K562 (cell line): Measurements from ENCODE around the gene HOXA7. TPM values are rescaled to one million over a fixed set of nuclear protein-coding genes. Genes with fewer than 3 reads are reported as not detected.

Source experiments
- ATAC-seq: fragments of 200-7000 bp; cut with Tn5 transposase; 3 replicates; pipeline ENCODE4 v1.9.1; 2020; ENCODE audit warnings: moderate library complexity
- BruUV-seq: library from RNA; stranded (reverse); fragments of 400-500 nt; replicated peaks from 2 replicates; lab custom pipeline; 2021; lab: Mats Ljungman, UMichigan
- CTCF ChIA-PET: fragments of 300-600 bp; formaldehyde crosslinking; extraction: SDS; loops from one replicate; lab custom pipeline; 2021; ENCODE audit warnings: low intra/inter-chr PET ratio; lab: Yijun Ruan, JAX
- POLR2A ChIA-PET: fragments of 300-600, 350-650 bp; sonication (Branson Sonifier 250); formaldehyde crosslinking; extraction: SDS; loops from one replicate; lab custom pipeline; 2021; ENCODE audit warnings: antibody characterized with exemption, inconsistent platforms; lab: Yijun Ruan, JAX
- DNase-seq, 4 experiments: peaks; one replicate each; pipeline versions ENCODE4 v3.0.0 to v3.0.0-alpha.2; 2011 to 2018; ENCODE audit warnings: low spot score in 3 of 4, mixed read lengths in 3 of 4; ENCODE audit errors: extremely low read depth in 1 of 4
- FAIRE-seq: peaks from 2 replicates; lab custom pipeline; 2011; peaks lifted over from hg19 to GRCh38; lab: Jason Lieb, UNC
- H2AFZ ChIP-seq: 2 replicates; pipeline ENCODE4 v1.6.0; 2011; ENCODE audit warnings: low read depth, low read length, control low read depth, inconsistent platforms
- H3K27ac ChIP-seq: fragments of 200-600 bp; 3 replicates; pipeline ENCODE4 v1.8.0; 2011; ENCODE audit warnings: low read depth, mild to moderate bottlenecking, control low read depth, inconsistent platforms, low read length, moderate library complexity, mixed read lengths; ENCODE audit errors: extremely low read depth
- H3K27me3 ChIP-seq, 2 experiments: fragments of 300-600 bp in 1 of 2; 2 replicates in 1 of 2; 3 replicates in 1 of 2; pipeline versions ENCODE4 v1.6.0 to v1.8.0; 2011; ENCODE audit warnings: inconsistent platforms in 2 of 2, low read length in 2 of 2, mild to moderate bottlenecking in 1 of 2, mixed read lengths in 1 of 2, moderate library complexity in 1 of 2; ENCODE audit not compliant: control insufficient read depth in 2 of 2, insufficient read depth in 2 of 2
- H3K36me3 ChIP-seq: fragments of 300-600 bp; 3 replicates; pipeline ENCODE4 v1.8.0; 2011; ENCODE audit warnings: mild to moderate bottlenecking, low read length, inconsistent platforms; ENCODE audit not compliant: control insufficient read depth, insufficient read depth
- H3K4me1 ChIP-seq, 2 experiments: fragments of 200-600 bp in 1 of 2; replicated peaks in 1 of 2; 2 replicates in 1 of 2; 3 replicates in 1 of 2; pipeline versions ENCODE4 v1.5.1 to v1.8.0; 2011; ENCODE audit warnings: inconsistent platforms in 2 of 2, low read length in 2 of 2, mild to moderate bottlenecking in 1 of 2, mixed read lengths in 1 of 2, moderate library complexity in 1 of 2; ENCODE audit not compliant: control insufficient read depth in 2 of 2, insufficient read depth in 2 of 2
- H3K4me2 ChIP-seq: 2 replicates; pipeline ENCODE4 v1.6.1; 2011; ENCODE audit warnings: low read length, control low read depth, inconsistent platforms, mixed read lengths; ENCODE audit not compliant: insufficient read depth
- H3K4me3 ChIP-seq: fragments of 200-600 bp; sonication (generic), shearing (Covaris generic); 2 replicates; pipeline ENCODE4 v1.5.1; 2016; ENCODE audit warnings: control low read depth, inconsistent platforms
- H3K79me2 ChIP-seq: fragments of 200-600 bp; 3 replicates; pipeline ENCODE4 v1.8.0; 2011; ENCODE audit warnings: low read length, inconsistent platforms; ENCODE audit not compliant: control insufficient read depth, insufficient read depth
- H3K9ac ChIP-seq, 2 experiments: 2 replicates each; pipeline versions ENCODE4 v1.6.0 to v1.6.1; 2011; ENCODE audit warnings: low read depth in 2 of 2, low read length in 2 of 2, control low read depth in 1 of 2, inconsistent platforms in 1 of 2, mild to moderate bottlenecking in 1 of 2, mixed read lengths in 1 of 2; ENCODE audit not compliant: insufficient read depth in 1 of 2
- H3K9me1 ChIP-seq: one replicate; pipeline ENCODE4 v1.6.0; 2011; ENCODE audit warnings: inconsistent platforms, mild to moderate bottlenecking, low read length, moderate library complexity; ENCODE audit not compliant: control insufficient read depth, insufficient read depth
- H3K9me3 ChIP-seq: replicated peaks from 2 replicates; pipeline ENCODE4 v1.5.1; 2011; ENCODE audit warnings: low read depth, low read length, inconsistent platforms; ENCODE audit not compliant: control insufficient read depth, insufficient read depth
- H4K20me1 ChIP-seq: replicated peaks from 2 replicates; pipeline ENCODE4 v1.6.1; 2011; ENCODE audit warnings: low read length, inconsistent platforms, mixed read lengths; ENCODE audit not compliant: control insufficient read depth, insufficient read depth
- ATF6 ChIP-seq: sonication (generic); formaldehyde crosslinking; IDR thresholded peaks from 2 replicates; pipeline ENCODE4 v1.4.0; 2020; ENCODE audit warnings: mild to moderate bottlenecking, missing genetic modification reagents
- CEBPG ChIP-seq, 3 experiments: fragments of 200-800 bp in 1 of 3; sonication (Bioruptor generic) in 1 of 3; sonication (generic) in 1 of 3; formaldehyde crosslinking in 1 of 3; IDR thresholded peaks in 2 of 3; conservative IDR thresholded peaks in 1 of 3; 2 replicates each; pipeline versions ENCODE4 v1.6.1 to v1.8.0; 2016 to 2022; ENCODE audit warnings: missing compliant biosample characterization in 2 of 3, missing genetic modification characterization in 2 of 3, mild to moderate bottlenecking in 1 of 3, missing genetic modification reagents in 1 of 3
- HES1 ChIP-seq: fragments of 450-650 bp; IDR thresholded peaks from 2 replicates; pipeline ENCODE4 v1.6.1; 2016; ENCODE audit warnings: low read depth, mild to moderate bottlenecking, moderate library complexity
- ILF3 ChIP-seq: fragments of 450-650 bp; IDR thresholded peaks from 2 replicates; pipeline ENCODE4 v1.6.1; 2018; ENCODE audit warnings: antibody characterized with exemption, mild to moderate bottlenecking, moderate library complexity, borderline replicate concordance
- KLF1 ChIP-seq: fragments of 450-650 bp; IDR thresholded peaks from 2 replicates; pipeline ENCODE4 v1.6.1; 2016; ENCODE audit warnings: missing genetic modification characterization, missing compliant biosample characterization
- MNT ChIP-seq, 2 experiments: fragments of 450-650 bp; conservative IDR thresholded peaks; 2 replicates each; pipeline ENCODE4 v1.6.1; 2017; ENCODE audit warnings: mild to moderate bottlenecking in 2 of 2, moderate library complexity in 2 of 2
- NR2C1 ChIP-seq, 2 experiments: fragments of 450-650 bp; IDR thresholded peaks; 2 replicates each; pipeline ENCODE4 v1.6.1; 2017; ENCODE audit warnings: mild to moderate bottlenecking in 2 of 2, antibody characterized with exemption in 1 of 2, inconsistent platforms in 1 of 2, missing compliant biosample characterization in 1 of 2, missing genetic modification characterization in 1 of 2
- PHB ChIP-seq: fragments of 250-450 bp; sonication (Bioruptor Pico); IDR thresholded peaks from 2 replicates; pipeline ENCODE4 v1.5.0; 2021
- PHB2 ChIP-seq: fragments of 450-650 bp; IDR thresholded peaks from 2 replicates; pipeline ENCODE4 v1.6.1; 2017; ENCODE audit warnings: low read depth
- RBFOX2 ChIP-seq: fragments of 200-400 bp; formaldehyde crosslinking; IDR thresholded peaks from 2 replicates; pipeline ENCODE4 v1.6.1; 2017; ENCODE audit warnings: low read depth, mild to moderate bottlenecking, low read length, moderate library complexity
- SOX6 ChIP-seq: fragments of 450-650 bp; IDR thresholded peaks from 2 replicates; pipeline ENCODE4 v1.6.1; 2014; ENCODE audit warnings: mild to moderate bottlenecking
- SP1 ChIP-seq: sonication (generic); formaldehyde crosslinking; IDR thresholded peaks from 2 replicates; pipeline ENCODE4 v1.8.1; 2022; ENCODE audit warnings: mild to moderate bottlenecking, missing genetic modification reagents
- SREBF1 ChIP-seq: fragments of 150-350 bp; IDR thresholded peaks from 2 replicates; pipeline ENCODE4 v1.6.1; 2014; ENCODE audit warnings: antibody characterized with exemption, low read depth, low read length, borderline replicate concordance
- TCFL5 ChIP-seq: fragments of 250-450 bp; sonication (Bioruptor Pico); conservative IDR thresholded peaks from 2 replicates; pipeline ENCODE4 v1.6.1; 2021; ENCODE audit warnings: mild to moderate bottlenecking, moderate library complexity, matching md5 sums
- ZNF184 ChIP-seq: sonication (generic); formaldehyde crosslinking; IDR thresholded peaks from 2 replicates; pipeline ENCODE4 v1.5.0; 2020; ENCODE audit warnings: missing genetic modification reagents
- ZNF696 ChIP-seq: fragments of 250-450 bp; sonication (Bioruptor Pico); conservative IDR thresholded peaks from 2 replicates; pipeline ENCODE4 v1.4.0; 2020; ENCODE audit warnings: mild to moderate bottlenecking, moderate library complexity
- ZNF780A ChIP-seq: fragments of 250-450 bp; sonication (Bioruptor Pico); IDR thresholded peaks from 2 replicates; pipeline ENCODE4 v1.5.0; 2021; ENCODE audit warnings: mild to moderate bottlenecking
- WGBS: fragments of 100-300 bp; shearing (Covaris generic); methylation state at CpG from one replicate; pipeline ENCODE4 v1.1.6; 2016; ENCODE audit warnings: low coverage, mixed read lengths; ENCODE audit not compliant: insufficient coverage; ENCODE audit errors: missing lambda C conversion rate; 5-methylcytosine and 5-hydroxymethylcytosine counted together
- in situ Hi-C: fragments of 300-500 bp; cut with MboI; formaldehyde crosslinking; loops from 4 replicates; pipeline ENCODE4 v1.15.0; 2018; ENCODE audit warnings: inconsistent platforms, mixed read lengths
- intact Hi-C: fragments of 100-400 bp; cut with micrococcal nuclease; formaldehyde crosslinking; loops from 2 replicates; pipeline ENCODE4 v1.14.2; 2022
- polyA plus RNA-seq, 8 experiments: library from polyadenylated mRNA; depleted of rRNA in 4 of 8; stranded (reverse) in 5 of 8; unstranded in 3 of 8; fragments of >200 nt; fragmentation: Nextera tagmentation in 2 of 8; fragmentation: Illumina TruSeq in 1 of 8; extraction: Ambion mirVana in 2 of 8; extraction: Trizol in 1 of 8; gene quantifications; 2 replicates each; pipeline versions ENCODE4 v1.2.1 to v1.2.3, GENCODE V29; 2011 to 2014; ENCODE audit warnings: inconsistent platforms in 1 of 8, missing spikeins in 1 of 8
- total RNA-seq, 7 experiments: library from RNA; depleted of rRNA in 6 of 7; stranded (reverse); fragments of >200 nt in 6 of 7; fragmentation: Illumina TruSeq in 2 of 7; extraction: Trizol in 2 of 7; gene quantifications; 2 replicates each; pipeline versions ENCODE4 v1.2.1 to v1.2.3, GENCODE V29; 2011 to 2021; ENCODE audit warnings: low replicate concordance in 1 of 7

Gene HOXA7
- total and polyA plus RNA-seq, 9 of the 15 experiments (the other 6 are each of a cell fraction or from before 2014, with no cell fraction given), result not detected

GRCh38 chr7:27106901-27107240 lies 49.6 kb downstream of the HOXA7 start (continued):
- TF ChIP-seq PHB2, result no peak

- CTCF ChIA-PET, result no interaction called here
- Histone ChIP-seq H4K20me1 (no peaks in the 10 kb centered on the region), H3K4me3 (no peak overlapping the region), H2AFZ (no peak overlapping the region), H3K27me3 (peaks cover 63 to 79% of the 10 kb centered on the region in 2 experiments), H3K79me2 (no peaks in the 10 kb centered on the region), H3K9me3 (no peaks in the 10 kb centered on the region), H3K9ac (no peak overlapping the region), H3K4me2 (no peak overlapping the region), H3K36me3 (no peaks in the 10 kb centered on the region), H3K9me1 (no peaks in the 10 kb centered on the region), H3K4me1 (peaks cover 0 to 16% of the 10 kb centered on the region in 2 experiments; a peak in 2 of 5 replicates), H3K27ac (no peak overlapping the region)
- FAIRE-seq (no peak), DNase-seq (no peak), ATAC-seq (no peak)
- POLR2A ChIA-PET, result no interaction called here
- no TSS peak for BruUV-seq
- 22% methylated on average over 31 of the region's 44 CpGs for WGBS
- in situ Hi-C loops, result no loop called here
- intact Hi-C loops, result no loop called here
- no peak for TF ChIP-seq ZNF184 (CRISPR knock-in tag)
- no peak for TF ChIP-seq SP1 (CRISPR knock-in tag)
- no peak for TF ChIP-seq KLF1 (tag)
- no peak for TF ChIP-seq SREBF1
- TF ChIP-seq CEBPG (CRISPR knock-in tag; IDR thresholded peaks at IDR 0.05), result no peak
- TF ChIP-seq CEBPG (tag; conservative IDR thresholded peaks at IDR 0.05 in 1 of 2, IDR thresholded peaks at IDR 0.05 in 1 of 2), result no peak
- no peak for TF ChIP-seq ATF6 (CRISPR knock-in tag)
- no peak for TF ChIP-seq NR2C1 (IDR thresholded peaks at IDR 0.05)
- no peak for TF ChIP-seq NR2C1 (tag; IDR thresholded peaks at IDR 0.05)
- TF ChIP-seq HES1, result no peak
- no peak for TF ChIP-seq TCFL5 (CRISPR knock-in tag)
- TF ChIP-seq SOX6, result no peak
- no peak for TF ChIP-seq ZNF696 (CRISPR knock-in tag)
- TF ChIP-seq PHB (CRISPR knock-in tag), result no peak
- no peak for TF ChIP-seq ZNF780A (CRISPR knock-in tag)
- no peak for TF ChIP-seq RBFOX2
- TF ChIP-seq MNT (conservative IDR thresholded peaks at IDR 0.05), result no peak
- TF ChIP-seq ILF3, result no peak
These were observed 50.1 kb downstream of the HOXA7 start for GRCh38 chr7:27106181-27106900.
